Erythroblast (primary cell): ENCODE results near the gene PRELID3B.

ENCODE experiments used
- GATA1 ChIP-seq: IDR thresholded peaks from 2 replicates; pipeline ENCODE4 v1.6.1; 2011; ENCODE audit warnings: low read depth, mild to moderate bottlenecking, control low read depth, low read length, moderate library complexity
- POLR2A ChIP-seq: IDR thresholded peaks from 2 replicates; pipeline ENCODE4 v1.6.1; 2011; ENCODE audit warnings: mild to moderate bottlenecking, low read length

GRCh38 chr20:58991715-58992114 lies 50.9 kb downstream of the PRELID3B start:
- TF ChIP-seq POLR2A: no peak
- no peak for TF ChIP-seq GATA1
